Measurements from ENCODE around the gene MYBBP1A.
"Not testable (repeated sequence)": the region's sequence is repeated elsewhere in the genome, so short reads cannot be mapped to it uniquely, and the experiment has no call there.

MYBBP1A gene

DNA sequence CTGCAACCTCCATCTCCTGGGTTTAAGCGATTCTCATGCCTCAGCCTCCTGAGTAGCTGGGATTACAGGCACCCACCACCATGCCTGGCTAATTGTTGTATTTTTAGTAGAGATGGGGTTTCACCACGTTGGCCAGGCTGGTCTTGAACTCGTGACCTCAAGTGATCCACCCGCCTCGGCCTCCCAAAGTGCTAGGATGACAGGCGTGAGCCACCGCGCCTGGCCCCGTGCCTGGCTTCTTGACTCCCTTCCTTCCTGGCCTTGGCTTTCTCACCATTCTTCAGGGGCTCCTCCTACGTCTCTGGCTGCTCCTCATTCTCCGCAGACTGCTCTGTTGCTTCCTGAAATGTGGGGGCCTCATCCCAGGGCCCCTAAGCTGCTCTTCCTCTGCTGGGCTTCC is 34.9 kb upstream of the MYBBP1A start:
- not testable (repeated sequence) for DNase-seq

DNA sequence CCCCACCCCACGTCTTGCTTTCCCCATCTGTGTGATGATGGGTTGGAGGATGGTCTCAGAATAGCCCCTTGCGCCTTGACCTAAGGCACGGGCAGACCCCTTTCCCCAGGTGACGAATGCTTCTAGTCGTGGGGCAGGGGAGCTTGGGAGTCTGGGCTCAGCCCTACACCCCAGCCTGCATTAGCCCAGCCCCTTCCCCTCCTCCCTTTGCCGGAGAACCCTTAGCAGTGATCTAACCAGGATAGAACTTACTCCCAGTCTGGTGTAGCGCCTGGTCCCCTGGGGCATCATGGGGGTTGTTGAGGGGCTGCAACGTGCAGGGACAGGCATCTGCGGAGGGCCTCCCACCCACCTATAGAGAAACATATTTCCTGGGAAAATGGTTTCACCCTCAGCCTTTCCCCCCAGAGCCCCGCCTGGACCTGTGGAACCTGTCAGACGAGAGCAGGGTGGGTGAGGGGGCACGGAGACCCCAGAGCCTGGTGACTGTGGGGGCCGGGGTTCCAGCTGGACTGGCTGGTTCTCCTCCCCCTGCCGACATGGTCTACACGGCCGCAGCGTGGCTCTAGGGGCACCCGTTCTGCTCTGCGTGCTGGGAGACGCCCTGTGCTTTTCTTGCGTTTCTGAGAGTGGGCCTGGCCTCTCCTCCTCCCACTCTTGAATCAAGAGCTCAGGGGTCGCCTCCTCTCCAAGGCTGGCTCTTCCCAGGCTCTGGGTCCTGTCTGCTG is 33.9 kb upstream of the MYBBP1A start:
- DNase-seq: no peak

- DNase-seq: no peak
Measured at GRCh38 chr17:4588391-4588790, 33.2 kb upstream of the MYBBP1A start.

GRCh38 chr17:4587803-4588202 is 32.6 kb upstream of the MYBBP1A start:
- DNase-seq: no peak

DNA sequence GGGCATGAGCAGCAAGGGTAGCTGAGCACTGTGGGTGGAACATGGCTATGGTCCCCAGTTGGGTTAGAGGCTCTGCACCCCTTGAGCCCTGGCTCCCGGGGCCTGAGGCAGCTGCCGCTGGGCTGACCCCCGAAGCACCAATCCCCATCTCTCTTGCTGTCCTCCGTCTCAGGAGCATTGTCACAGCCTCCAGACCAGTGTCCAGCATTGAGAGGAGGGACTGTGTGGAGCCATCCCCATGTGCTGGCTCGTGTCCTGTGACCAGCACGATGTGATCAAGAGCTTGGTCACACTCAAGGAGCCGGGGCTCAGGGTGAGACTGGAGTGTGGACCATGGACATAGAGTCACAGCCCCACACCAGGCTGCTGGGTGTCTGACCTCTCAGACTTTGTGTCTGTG is 32.0 kb upstream of the MYBBP1A start:
- no peak for DNase-seq

GRCh38 chr17:4586043-4586442 is 30.9 kb upstream of the MYBBP1A start:
- DNase-seq: no peak

GRCh38 chr17:4585638-4585994 is 30.4 kb upstream of the MYBBP1A start:
- no peak for DNase-seq

GRCh38 chr17:4584917-4585637 is 29.9 kb upstream of the MYBBP1A start:
- no peak for DNase-seq

DNA sequence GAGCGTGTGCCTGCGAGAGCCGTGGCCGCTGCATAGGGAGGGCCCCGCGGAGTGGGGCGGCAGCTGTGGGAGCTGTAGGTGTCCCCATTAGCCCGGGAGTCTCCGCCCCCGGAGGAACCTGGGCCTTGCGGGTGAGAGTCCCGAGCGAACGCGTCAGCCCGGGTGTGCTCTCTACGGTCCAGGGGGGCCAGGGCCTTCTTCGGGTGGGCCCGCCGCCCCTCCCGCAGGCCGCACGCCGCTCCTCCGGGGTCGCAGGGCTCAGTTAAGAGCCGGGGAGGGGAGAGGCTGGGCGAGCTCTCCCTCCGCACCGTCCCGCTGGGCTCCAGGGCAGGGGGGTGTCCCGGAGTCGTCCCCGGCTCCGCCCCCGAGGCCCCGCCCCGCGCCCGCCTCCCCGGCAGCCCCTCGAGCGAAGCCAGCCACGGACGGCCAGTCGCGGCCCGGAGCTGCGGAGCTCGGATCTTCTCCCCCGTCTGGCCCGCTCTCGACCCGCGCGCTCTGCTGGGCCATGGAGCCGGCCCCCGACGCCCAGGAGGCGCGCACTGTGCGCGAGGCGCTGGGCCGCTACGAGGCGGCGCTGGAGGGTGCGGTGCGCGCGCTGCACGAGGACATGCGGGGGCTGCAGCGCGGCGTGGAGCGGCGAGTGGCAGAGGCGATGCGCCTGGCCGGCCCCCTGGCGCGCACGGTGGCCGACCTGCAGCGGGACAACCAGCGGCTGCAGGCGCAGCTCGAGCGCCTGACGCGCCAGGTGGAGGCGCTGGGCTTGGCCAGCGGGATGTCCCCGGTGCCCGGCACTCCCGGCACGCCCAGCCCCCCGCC is 29.1 kb upstream of the MYBBP1A start, which contains the start of gene SMTNL2:
TSS of gene SMTNL2 (plus strand) at position 429 of the 816 bp plus-strand sequence. CDS start at position 506, 77 bp downstream.
- DNase-seq: peak in 1 of 2 experiments; percentile 7

GRCh38 chr17:4583782-4584100 is 28.6 kb upstream of the MYBBP1A start:
- no peak for DNase-seq

- no peak for DNase-seq
Measured at GRCh38 chr17:4583206-4583605, 28.0 kb upstream of the MYBBP1A start.

GRCh38 chr17:4582691-4583090 is 27.5 kb upstream of the MYBBP1A start:
- DNase-seq: no peak

DNA sequence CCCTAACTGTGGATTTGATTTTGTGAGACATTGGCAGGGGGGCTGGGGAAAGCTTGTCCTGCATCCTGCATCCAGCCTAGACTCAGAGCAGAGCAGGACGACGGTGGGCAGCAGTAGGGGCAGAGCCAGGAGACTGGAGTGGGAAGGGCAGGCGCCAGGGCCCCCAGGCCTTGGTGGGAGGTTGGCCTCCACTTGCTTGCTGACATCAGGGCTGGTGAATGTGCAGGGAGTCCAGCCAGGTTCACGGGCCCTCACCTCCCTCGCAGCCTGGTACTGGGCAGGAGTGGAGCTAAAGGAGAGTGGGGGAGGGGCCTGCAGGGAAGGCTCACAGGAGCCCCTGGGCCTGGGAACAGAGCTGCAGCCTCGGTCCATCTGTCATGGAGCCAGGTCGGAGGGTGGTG is 26.9 kb upstream of the MYBBP1A start:
- DNase-seq: no peak

- DNase-seq: no peak
Measured at GRCh38 chr17:4580291-4580690, 25.1 kb upstream of the MYBBP1A start.

- DNase-seq: no peak
Measured at GRCh38 chr17:4579678-4580077, 24.5 kb upstream of the MYBBP1A start.

GRCh38 chr17:4578349-4578748 is 23.2 kb upstream of the MYBBP1A start:
- DNase-seq: not testable (repeated sequence)

DNA sequence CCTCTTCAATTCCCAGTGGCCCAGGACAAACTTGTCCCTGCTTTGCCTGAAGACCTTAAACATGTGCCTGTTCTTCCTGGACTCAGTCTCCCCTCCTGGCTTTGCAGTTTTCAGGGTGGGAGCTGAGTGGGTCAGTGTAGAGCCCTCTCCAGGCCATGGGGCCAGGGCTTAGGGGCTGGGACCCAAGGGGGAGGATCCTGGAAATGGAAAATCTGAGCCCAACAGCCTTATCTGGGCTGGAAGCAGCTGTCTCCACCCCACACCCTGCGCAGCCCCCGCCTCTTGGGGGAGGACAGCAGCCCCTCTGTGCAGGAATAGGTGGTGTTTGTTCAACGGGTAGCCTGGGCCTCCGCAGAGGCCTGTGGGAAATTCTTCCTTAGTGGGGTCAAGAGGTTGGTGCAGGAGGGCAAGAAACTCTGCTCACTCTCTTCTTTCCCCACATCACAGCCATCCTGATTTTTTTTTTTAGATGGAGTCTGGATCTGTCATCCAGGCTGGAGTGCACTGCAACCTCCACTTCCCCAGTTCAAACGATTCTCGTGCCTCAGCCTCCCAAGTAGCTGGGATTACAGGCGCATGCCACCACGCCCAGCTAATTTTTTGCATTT is 22.3 kb upstream of the MYBBP1A start:
- no peak for DNase-seq

DNA sequence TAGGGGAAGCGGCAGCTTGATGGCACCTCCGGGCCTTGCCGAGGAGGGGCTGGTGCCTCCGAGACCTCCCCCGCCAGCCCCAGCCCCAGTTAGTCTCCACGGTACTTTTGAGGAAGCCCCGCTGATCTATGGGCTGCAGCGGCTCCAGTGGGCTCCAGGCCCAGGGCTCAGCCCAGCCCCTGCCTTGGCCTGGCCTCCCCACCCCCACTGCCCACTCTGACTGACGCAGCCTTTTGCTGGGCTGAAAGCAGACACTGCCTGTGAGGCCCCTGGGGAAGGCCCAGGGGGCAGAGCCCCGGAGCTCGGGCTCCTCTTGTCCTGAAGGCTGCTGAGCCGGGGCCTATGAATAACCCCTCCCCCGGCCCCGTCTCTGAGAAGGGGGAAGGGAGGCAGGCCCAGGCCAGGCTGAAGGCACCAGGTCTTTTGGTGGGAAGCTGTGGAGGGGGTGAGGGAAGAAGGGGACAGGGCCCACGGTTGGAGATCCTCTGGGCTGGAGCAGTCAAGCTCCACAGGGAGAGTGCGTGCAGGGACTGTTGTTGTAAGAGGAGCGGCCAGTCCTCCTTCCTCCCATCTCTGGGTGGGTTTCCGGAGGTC is 21.6 kb upstream of the MYBBP1A start:
- DNase-seq: no peak

GRCh38 chr17:4576161-4576558 is 21.0 kb upstream of the MYBBP1A start:
- DNase-seq: no peak

- no peak for DNase-seq
Measured at GRCh38 chr17:4574448-4575045, 19.4 kb upstream of the MYBBP1A start.

- DNase-seq: no peak
Measured at GRCh38 chr17:4573669-4574068, 18.5 kb upstream of the MYBBP1A start.

GRCh38 chr17:4573115-4573514 is 17.9 kb upstream of the MYBBP1A start:
- no peak for DNase-seq

- DNase-seq: no peak
Measured at GRCh38 chr17:4572131-4572530, 16.9 kb upstream of the MYBBP1A start.
